ENCODE measurements around the gene BMP6.

Gene BMP6

GRCh38 chr6:7731294-7731693 is 5.4 kb downstream of the BMP6 start:
- no peaks in the 10 kb centered on the region for H3K9me3 ChIP-seq (replicated peaks; ENCODE audit: insufficient read depth, low read length)
- no peaks in the 10 kb centered on the region for H3K27me3 ChIP-seq (replicated peaks; ENCODE audit: insufficient read depth, low read length)
- H2AFZ ChIP-seq (ENCODE audit: low read length): no peak overlapping the region
- no peak overlapping the region for H3K27ac ChIP-seq (ENCODE audit: low read length)
- no peak for TF ChIP-seq CTCF (IDR thresholded peaks at IDR 0.05; ENCODE audit: low read length)
- no peak for TF ChIP-seq EZH2phosphoT487 (IDR thresholded peaks at IDR 0.05; ENCODE audit: low read length)
- H3F3A ChIP-seq (ENCODE audit: insufficient read depth, low read length): no peaks in the 10 kb centered on the region; the same call in 1 of the 2 replicates
- H4K20me1 ChIP-seq (ENCODE audit: insufficient read depth, low read length): peaks cover 3% of the 10 kb centered on the region; the same call in 1 of the 2 replicates
- H3K4me2 ChIP-seq (ENCODE audit: low read depth, low read length): no peak overlapping the region
- no peaks in the 10 kb centered on the region for H3K9me2 ChIP-seq (replicated peaks; ENCODE audit: insufficient read depth, low read length)
- no peaks in the 10 kb centered on the region; the same call in 1 of the 2 replicates for H3K36me3 ChIP-seq (replicated peaks; ENCODE audit: insufficient read depth, low read length)
- peaks cover 97% of the 10 kb centered on the region for H3K79me2 ChIP-seq (ENCODE audit: low read length)
- peaks cover 17% of the 10 kb centered on the region; the same call in 1 of the 2 replicates for H3K4me1 ChIP-seq (ENCODE audit: low read length)
- H3K9ac ChIP-seq (ENCODE audit: low read length): no peak overlapping the region
- DNase-seq: no peak
- no peak overlapping the region for H3K4me3 ChIP-seq (ENCODE audit: low read length)

- TF ChIP-seq CTCF (IDR thresholded peaks at IDR 0.05; ENCODE audit: low read length) (no peak), EZH2 (optimal IDR thresholded peaks at IDR 0.05; ENCODE audit: low read depth, low read length) (no peak), EZH2phosphoT487 (IDR thresholded peaks at IDR 0.05; ENCODE audit: low read length) (no peak)
- no peak for DNase-seq
- H3K27me3 ChIP-seq (replicated peaks; ENCODE audit: insufficient read depth, low read length): no peaks in the 10 kb centered on the region
- no peak overlapping the region for H3K27ac ChIP-seq (ENCODE audit: low read length)
- no peaks in the 10 kb centered on the region; the same call in 1 of the 2 replicates for H3K36me3 ChIP-seq (replicated peaks; ENCODE audit: insufficient read depth, low read length)
- no peak overlapping the region for H2AFZ ChIP-seq (ENCODE audit: low read length)
- no peaks in the 10 kb centered on the region; the same call in 1 of the 2 replicates for H3F3A ChIP-seq (ENCODE audit: insufficient read depth, low read length)
- no peaks in the 10 kb centered on the region for H3K9me3 ChIP-seq (replicated peaks; ENCODE audit: insufficient read depth, low read length)
- no peak overlapping the region for H3K4me3 ChIP-seq (ENCODE audit: low read length)
- peaks cover 17% of the 10 kb centered on the region; the same call in 1 of the 2 replicates for H3K4me1 ChIP-seq (ENCODE audit: low read length)
- H3K9ac ChIP-seq (ENCODE audit: low read length): no peak overlapping the region
- H3K4me2 ChIP-seq (ENCODE audit: low read depth, low read length): no peak overlapping the region
- H4K20me1 ChIP-seq (ENCODE audit: insufficient read depth, low read length): peaks cover 3% of the 10 kb centered on the region; the same call in 1 of the 2 replicates
- peaks cover 98% of the 10 kb centered on the region for H3K79me2 ChIP-seq (ENCODE audit: low read length)
- no peaks in the 10 kb centered on the region for H3K9me2 ChIP-seq (replicated peaks; ENCODE audit: insufficient read depth, low read length)
These were observed 6.3 kb downstream of the BMP6 start for GRCh38 chr6:7732228-7732627.

GRCh38 chr6:7734707-7735383 is 8.9 kb downstream of the BMP6 start:
- peaks cover 98% of the 10 kb centered on the region for H3K79me2 ChIP-seq (ENCODE audit: low read length)
- peaks cover 6% of the 10 kb centered on the region; the same call in 1 of the 2 replicates for H3F3A ChIP-seq (ENCODE audit: insufficient read depth, low read length)
- no peak overlapping the region for H3K4me3 ChIP-seq (ENCODE audit: low read length)
- no peaks in the 10 kb centered on the region for H3K9me2 ChIP-seq (replicated peaks; ENCODE audit: insufficient read depth, low read length)
- no peak for DNase-seq
- H3K9me3 ChIP-seq (replicated peaks; ENCODE audit: insufficient read depth, low read length): no peaks in the 10 kb centered on the region
- H3K9ac ChIP-seq (ENCODE audit: low read length): no peak overlapping the region
- no peak overlapping the region for H2AFZ ChIP-seq (ENCODE audit: low read length)
- H3K4me2 ChIP-seq (ENCODE audit: low read depth, low read length): no peak overlapping the region
- peaks cover 3% of the 10 kb centered on the region; the same call in 1 of the 2 replicates for H3K36me3 ChIP-seq (replicated peaks; ENCODE audit: insufficient read depth, low read length)
- H3K27me3 ChIP-seq (replicated peaks; ENCODE audit: insufficient read depth, low read length): no peaks in the 10 kb centered on the region
- H3K4me1 ChIP-seq (ENCODE audit: low read length): peaks cover 11% of the 10 kb centered on the region; the same call in 1 of the 2 replicates
- TF ChIP-seq EZH2phosphoT487 (IDR thresholded peaks at IDR 0.05; ENCODE audit: low read length): no peak
- no peak for TF ChIP-seq CTCF (IDR thresholded peaks at IDR 0.05; ENCODE audit: low read length)
- TF ChIP-seq EZH2 (optimal IDR thresholded peaks at IDR 0.05; ENCODE audit: low read depth, low read length): no peak
- no peak overlapping the region for H3K27ac ChIP-seq (ENCODE audit: low read length)
- H4K20me1 ChIP-seq (ENCODE audit: insufficient read depth, low read length): no peaks in the 10 kb centered on the region

Measured in MM.1S (cell line).